GM19467 (cell line): ENCODE results near the gene CEBPB.
"Not testable (repeated sequence)": the region's sequence is repeated elsewhere in the genome, so short reads cannot be mapped to it uniquely, and the experiment has no call there.

ENCODE experiments used
- ATAC-seq: cut with Tn5 transposase; IDR thresholded peaks from one replicate; pipeline ENCODE4 v1.9.1; 2021; ENCODE audit warnings: mild to moderate bottlenecking, moderate library complexity; ENCODE audit not compliant: unreplicated experiment

Gene CEBPB

DNA sequence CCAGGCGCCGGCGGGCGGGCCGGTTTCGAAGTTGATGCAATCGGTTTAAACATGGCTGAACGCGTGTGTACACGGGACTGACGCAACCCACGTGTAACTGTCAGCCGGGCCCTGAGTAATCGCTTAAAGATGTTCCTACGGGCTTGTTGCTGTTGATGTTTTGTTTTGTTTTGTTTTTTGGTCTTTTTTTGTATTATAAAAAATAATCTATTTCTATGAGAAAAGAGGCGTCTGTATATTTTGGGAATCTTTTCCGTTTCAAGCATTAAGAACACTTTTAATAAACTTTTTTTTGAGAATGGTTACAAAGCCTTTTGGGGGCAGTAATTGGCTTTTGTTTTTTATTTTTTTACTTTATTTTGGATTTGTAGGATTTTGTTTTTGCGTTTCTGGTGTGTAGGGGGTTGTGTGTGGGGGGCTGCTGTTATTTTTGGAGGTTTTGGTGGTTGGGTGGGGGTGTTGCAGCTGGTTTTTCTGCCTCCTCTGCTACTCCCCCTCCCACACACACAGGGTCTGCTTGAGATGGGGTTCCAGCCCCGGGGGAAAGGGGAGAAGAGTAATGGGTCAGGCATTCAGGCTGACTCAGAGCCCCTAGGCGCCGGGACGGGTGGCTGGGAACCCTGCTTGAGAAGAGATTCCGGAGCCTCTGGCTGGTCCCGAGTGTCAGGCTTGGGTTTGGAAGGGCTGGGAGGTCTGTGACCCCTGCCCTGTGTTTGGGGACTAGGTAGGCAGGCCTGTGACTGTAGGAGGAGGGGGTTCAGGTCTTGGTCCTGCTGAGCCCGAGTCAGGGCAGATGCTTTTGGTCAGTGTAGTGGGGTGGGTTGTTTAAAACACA lies 2.0 kb downstream of the CEBPB start:
- ATAC-seq = no peak

DNA sequence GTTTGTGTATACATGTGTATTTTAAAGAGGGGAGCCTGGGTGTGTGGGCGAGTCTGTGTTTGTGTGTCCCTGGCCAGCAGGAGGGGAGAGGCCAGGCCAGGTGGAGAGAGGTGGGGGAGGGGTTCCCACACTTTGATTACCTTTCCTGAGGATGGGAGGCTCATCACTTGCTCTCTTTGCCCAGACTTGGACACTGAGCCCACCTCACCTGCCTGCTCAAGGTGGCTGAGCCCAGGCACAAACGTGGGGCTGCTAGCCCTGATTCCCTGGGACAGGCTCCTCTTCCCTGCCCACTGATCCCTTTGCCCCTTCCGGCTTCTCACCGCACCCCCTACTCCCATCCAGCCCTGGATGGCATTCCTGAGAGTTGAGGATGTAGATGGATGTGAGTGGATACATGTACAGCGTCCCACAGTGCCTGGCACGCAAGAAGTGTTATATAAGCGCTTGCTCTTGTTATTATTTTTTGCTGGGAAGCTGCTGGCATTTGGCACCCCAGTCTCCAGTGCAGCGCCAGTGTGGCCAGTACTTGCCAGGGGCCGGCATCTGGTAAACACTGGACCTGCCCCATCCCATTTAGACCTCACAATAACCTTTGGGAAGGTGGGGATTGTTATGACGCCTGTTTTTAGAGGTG lies 2.7 kb downstream of the CEBPB start:
- no peak for ATAC-seq

DNA sequence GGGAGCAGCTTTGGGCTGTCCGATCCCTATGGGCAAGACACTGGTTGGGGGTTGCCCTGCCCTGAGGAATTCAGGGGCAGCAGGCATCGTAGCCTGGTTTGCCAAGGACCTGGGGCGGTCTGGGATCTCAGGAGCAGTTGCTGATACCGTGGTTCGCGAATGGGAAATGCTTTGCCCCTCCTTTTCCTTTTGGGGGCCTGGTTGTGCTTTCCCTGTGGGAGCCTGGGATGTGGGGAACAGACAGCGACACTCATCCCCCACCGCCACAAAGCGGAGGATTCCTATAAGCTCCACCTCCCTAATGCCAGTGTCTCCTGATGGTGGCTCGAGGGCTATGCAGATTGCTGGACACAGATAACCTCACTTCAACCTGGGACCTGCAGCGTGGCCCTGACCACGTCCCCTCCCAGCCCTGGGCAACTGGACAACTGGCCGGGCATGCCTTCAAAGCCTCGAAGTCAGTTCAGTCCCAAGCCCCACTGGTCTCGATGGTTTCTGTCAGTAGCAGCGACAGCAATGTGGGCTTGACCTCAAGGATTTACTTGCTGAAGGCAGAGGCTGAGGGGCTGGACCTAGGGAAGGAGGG lies 3.3 kb downstream of the CEBPB start:
- ATAC-seq = no peak

DNA sequence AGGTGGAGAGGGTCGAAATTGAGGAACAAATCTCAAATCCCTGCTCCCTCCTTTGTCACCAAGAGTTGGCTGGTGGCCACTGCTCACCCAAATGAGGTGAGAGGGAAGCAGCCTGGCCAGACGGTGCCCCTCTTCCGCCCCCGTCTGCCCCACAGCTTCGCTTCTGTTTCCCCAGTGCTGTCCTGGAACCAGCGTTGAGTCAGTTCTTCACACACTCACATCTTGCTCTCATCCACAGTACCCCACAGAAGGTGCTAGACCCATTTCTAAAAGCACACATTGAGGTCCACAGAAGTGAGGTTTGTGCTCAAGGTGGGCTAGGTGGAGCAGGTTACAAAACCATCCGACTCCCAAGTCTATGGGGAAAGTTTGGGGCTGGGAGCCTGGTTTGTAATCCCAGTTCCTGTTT lies 3.8 kb downstream of the CEBPB start:
- no peak for ATAC-seq

DNA sequence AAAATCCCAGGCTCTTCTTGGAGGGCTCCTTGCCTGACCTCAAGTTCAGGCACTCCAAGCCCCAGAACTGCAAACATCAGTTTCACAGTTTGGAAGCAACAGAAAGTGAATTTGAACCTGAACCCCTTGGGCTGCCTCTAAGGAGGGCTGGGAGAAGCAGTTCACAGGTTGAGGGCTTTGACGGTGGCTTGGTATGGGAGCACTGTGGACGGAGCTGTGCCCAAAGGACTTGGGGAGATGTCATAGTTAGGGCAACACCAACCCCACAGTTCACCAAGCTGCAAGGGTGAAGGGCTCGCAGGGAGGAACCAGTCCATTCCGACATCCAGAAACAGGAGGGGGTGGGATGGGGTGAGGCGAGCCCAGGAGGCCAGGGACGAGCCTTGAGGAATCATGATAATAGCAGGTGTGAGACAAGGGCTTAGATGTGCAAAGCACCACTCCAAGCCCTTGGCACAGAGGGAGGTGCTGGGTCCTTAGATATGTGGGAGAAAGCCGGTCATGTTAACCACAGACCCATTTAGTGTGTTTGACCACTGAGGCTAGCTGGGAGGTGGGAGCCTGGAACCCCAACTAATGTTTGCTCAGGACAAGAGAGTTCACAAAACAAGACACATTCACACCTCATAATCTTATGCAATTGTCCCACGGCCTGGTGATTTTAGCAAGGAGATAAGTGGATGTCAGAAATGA lies 4.3 kb downstream of the CEBPB start:
- ATAC-seq = no peak

DNA sequence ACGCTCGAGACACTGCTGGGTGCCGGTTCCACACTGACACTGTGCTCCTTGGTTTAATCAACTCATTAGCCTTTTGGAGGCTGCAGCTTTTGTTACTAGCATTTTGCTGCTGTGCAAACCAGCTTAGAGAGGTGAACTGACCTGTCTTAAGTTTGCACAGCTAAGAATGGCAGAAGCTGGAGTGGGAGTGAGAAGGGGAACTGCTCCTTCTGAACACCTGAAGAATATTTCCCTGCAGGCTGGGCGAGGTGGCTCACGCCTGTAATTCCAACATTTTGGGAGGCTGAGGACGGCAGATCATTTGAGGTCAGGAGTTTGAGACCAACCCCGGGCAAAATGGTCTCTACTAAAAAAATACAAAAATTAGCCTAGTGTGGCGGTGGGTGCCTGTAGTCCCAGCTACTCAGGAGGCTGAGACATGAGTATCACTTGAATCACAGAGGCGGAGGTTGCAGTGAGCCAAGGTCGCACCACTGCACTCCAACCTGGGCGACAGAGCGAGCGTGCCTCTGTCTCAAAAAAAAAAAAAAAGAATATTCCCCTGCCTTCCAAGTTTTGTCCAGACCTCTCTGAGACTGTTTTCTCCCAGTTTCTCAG lies 5.0 kb downstream of the CEBPB start:
- no peak for ATAC-seq

DNA sequence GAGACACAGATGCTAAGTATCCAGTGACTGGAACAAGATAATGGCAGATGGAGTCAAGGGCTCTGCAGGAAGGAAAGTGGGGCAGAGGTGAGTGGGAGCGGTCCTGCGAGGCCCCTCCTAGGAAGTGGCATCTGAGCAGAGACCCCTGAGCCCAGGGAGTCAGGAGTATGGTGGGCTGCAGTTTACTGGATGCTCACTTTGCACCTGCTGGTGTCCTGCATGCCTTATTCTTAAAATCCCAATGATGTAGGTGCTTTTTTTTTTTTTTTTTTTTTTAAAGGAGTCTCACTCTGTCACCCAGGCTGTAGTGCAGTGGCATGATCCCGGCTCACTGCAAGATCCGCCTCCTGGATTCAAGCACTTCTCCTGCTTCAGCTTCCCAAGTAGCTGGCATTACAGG lies 5.6 kb downstream of the CEBPB start:
- ATAC-seq = no peak

DNA sequence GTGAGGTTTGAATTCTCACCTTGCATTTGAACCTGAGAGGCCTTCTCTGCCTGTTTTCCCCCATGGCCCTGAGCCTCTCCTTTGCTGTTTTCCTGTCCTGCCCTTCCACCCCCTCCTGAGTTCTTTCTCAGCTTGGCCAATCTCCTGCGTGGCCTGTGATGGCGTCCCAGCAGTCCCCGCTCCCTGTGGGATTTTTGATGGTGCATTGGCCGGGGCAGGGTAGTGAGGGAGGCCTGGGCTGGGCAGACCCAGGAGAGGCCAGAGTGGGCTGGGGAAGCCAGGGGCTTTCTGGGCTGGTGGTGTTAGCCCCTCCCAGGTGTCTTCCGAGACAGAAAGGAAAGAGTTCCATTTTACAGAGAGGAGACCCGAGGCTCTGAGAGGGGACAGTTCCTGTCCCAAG lies 6.3 kb downstream of the CEBPB start:
- ATAC-seq = no peak

DNA sequence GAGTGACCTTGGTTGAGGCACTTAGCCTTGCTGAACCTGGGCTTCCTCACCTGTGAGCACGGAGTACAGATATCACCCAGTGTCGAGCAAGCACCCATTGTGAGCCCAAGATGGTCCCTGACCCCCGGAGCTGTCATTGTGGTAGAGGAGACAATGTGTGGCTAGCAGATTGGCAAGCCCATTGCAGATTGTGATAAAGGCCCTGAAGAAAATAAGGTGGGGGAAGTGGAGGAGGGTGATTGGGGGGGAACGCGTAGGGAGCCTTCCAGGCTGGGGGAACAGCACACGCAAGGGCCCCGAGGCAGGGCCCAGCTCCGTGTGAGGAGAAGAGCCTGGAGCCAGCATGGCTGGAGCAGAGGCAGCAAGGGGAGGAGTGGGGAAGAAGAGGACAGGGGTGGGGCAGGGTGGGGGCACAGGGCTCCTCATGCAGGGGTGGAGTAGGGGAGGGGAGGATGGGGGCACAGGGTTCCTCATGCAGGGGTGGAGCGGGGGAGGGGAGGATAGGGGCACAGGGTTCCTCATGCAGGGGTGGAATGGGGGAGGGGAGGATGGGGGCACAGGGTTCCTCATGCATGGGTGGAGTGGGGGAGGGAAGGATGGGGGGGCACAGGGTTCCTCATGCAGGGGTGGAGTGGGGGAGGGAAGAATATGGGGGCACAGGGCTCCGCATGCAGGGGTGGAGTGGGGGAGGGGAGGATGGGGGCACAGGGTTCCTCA lies 7.0 kb downstream of the CEBPB start:
- no peak for ATAC-seq

DNA sequence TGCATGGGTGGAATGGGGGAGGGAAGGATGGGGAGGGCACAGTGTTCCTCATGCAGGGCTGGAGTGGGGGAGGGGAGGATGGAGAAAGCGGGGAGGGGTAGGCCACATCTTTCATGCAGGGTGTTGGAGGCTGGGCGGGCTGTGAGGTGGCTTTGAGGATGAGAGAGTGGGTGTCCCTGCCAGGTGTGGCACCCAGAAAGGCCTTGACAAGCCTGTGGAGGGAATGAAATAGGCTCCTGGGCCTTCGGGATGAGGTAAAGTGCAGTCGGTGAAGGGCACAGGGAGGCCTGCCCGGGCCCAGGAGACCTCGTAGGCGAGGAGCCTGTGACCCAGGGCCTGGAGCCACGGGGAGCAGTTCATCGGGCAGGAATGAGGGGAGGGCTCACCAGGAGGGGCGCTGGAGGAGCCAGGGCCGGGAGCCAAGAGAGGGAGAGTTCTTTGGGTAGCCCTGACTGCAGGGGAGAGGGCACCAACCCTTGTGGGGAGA lies 7.6 kb downstream of the CEBPB start:
- no peak for ATAC-seq

DNA sequence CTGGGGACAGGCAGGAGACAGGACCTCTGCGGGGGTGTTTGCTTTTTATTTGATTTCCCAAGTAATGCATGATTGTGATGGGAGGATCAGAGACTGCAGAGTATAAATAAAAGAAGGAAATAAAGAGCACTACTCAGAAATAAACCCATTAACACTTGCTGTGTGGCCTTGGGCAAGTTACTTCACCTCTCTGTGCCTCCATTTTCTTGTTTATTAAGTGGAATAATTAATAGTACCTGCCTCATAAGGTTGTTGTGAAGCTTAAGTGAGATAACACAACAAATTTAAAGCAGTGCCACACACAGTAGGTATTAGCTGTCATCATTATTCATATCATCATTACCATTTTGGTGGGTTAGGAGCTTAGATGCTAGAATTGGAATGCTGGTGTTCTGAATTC lies 8.1 kb downstream of the CEBPB start:
- no peak for ATAC-seq

DNA sequence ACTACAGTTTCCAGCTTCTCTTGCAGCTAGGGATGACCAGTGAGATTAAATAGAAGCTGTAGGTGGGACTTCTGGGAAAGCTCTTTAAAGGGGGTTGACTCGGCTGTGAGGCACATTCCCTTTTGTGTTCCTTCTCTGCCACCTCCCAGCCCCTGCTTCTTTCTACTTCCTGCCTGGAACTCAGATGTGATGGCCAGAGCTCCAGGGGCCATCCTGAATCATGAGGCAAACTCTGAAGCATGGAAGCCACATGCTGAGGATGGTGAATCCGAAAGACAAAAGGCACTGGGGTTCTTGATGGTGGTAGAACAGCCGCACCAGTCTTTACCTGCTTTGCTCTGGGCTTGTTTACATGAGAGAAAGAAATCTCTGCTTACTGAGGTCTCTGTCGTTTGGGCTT lies 9.1 kb downstream of the CEBPB start:
- ATAC-seq = no peak

DNA sequence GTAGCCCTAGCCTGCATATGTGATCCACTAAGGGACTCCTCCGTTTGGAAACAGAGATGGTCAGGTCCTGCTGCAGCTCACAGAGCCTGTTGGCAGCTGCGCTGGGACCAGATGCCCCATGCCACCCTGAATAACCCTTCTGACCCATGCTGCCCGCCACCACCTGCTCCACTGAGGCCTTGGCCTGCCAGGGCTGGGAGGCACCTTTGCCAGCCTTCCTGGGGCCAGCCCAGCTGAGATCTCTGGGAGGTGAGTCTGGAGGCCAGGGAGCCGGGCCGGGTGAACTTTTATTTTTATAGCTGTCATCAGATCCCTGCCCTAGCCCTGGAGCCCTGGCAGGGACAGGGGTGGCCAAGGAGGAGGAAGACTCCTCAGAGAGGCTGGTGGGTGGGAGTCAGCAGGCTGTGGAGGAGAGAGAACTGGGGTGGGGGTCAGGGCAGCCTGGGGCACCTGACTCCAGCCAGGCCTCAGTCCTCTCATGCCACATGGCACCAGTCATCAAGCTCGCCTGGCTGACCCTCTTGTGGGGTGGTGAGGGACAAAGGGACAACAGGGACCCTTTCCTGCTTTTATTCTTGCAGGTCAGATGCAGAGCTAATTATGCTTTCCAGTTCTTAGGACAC lies 10.0 kb downstream of the CEBPB start:
- no peak for ATAC-seq

DNA sequence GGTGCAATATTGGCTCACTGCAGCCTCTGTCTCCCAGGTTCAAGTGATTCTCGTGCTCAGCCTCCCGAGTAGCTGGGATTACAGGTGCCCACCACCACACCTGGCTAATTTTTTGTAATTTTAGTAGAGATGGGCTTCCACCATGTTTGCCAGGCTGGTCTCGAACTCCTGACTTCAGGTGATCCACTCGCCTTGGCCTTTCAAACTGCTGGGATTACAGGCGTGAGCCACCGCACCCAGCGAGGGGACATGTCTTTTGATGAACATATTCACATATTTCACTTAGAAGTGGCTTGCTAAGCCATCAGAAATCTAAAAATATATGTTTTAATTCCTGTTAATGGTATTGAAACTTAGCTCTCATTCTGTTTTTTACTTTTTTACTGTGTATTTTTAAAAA lies 11.1 kb downstream of the CEBPB start:
- not testable (repeated sequence) for ATAC-seq

DNA sequence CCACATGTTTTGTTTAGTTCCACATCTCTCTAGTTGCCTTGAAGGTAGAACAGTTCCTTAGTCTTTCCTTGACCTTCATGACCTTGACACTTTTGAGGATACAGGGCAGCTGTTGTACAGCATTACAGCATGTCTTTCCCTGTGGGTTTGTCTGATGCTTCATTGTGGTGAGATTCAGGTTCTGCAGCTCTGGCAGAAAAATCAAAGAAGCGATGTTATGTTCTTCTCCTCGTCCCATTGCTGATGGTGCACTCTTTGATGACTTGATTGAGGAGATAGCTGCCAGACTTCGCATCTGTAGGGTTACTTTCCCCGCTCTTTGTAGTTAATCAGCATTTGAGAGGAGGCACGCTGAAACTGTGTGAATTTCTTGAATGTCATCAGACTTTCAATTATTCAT lies 12.0 kb downstream of the CEBPB start:
- ATAC-seq = no peak

DNA sequence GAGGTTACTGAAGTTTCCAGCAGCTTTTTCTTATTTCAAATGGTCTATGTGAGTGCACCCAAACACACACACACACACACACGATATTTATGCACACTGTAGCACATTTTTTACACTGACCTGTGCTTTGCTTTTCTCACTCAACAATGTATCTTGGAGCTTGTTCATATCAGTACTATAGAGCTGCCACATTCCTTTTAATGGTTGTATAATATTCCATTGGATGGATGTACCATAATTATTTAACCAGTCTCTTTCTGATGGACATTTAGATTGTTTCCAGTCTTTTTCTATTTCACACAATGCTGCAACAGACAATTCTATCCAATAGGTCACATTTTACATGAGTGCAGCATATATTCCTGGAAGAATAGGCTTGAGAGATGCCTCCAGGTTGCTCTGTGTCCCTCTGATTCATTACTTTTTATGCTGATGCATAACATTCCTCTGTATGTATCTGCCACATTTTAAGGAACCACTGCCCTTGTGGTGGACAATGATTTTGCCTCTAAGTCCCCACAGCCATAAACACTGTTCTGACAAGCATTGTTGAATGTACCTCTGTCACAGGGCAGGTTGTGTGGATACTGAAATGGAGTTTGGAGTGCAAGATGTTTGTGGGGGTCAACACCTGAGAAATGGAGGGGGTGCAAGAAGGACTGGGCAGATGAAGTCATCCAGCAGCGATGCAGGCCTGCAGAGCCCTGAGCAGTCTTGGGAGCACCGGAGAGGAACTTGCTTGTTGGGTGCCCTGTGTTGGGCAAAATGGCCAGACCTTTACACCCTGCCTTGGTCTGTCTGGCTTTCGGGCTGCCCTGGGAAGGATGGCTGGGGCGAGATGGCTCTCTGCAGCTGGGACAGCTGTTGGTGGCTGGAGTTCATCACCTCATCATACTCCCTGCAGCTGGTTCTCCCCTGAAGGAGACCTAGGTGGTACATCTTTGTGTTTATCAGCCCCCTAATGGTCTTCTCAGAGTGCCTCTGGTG lies 13.6 kb downstream of the CEBPB start:
- no peak for ATAC-seq

DNA sequence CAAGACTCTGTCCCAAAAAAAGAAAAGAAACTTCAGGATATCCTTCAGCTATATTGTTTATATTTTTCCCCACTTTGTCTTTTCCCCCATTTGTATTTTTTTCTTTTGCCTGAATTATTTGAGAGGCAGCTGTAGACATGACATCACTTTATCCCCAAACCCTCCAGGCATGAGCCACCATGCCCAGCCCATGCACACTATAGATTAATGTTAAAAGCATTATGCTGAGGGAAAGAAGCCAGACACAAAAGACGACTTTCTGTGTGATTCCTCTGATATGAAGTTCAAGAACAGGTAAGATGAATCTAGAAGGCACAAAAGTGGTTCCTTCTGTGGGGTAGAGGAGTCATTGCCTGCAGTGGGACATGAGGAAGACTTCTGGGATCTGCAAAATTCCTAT lies 16.4 kb downstream of the CEBPB start:
- no peak for ATAC-seq

DNA sequence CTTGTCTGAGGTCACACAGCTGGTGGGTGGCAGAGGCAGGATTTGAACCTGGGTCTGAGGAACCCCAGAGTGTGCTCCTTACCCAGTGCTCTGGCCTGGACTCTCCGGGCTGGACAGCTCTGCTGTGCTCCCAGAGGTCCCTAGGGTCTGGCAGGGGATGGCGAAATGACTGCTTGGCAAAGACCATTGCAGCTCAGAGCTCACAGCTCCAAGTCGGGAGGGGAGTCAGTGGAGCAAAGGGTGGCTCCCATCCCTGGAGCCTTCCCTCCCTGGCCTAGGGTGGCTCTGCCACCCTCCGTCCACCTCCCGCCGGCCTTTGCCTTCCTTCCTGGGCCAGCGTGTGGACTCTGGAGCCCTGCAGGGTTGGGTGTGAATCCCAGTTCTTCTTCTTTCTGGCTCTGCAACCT lies 17.5 kb downstream of the CEBPB start:
- no peak for ATAC-seq

DNA sequence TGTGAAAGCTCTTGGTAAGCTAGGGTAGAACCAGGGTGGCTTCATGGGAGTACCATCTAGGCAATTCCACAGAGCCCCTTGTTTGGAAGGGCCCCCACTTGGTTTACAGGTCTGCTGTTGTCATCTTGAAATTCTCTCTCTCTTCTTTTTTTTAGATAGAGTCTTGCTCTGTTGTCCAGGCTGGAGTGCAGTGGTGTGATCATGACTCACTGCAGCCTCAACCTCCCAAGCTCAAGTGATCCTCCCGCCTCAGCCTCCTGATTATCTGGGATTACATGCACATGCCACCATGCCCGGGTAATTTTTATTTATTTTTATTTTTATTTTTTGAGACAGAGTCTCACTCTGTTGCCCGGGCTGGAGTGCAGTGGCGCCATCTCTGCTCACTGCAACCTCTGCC lies 18.2 kb downstream of the CEBPB start:
- ATAC-seq = not testable (repeated sequence)
